ENCODE results near the gene INO80B.
A peak's percentile ranks its signal among the peaks of the same experiment; 100 is the strongest.

The INO80B gene

DNA sequence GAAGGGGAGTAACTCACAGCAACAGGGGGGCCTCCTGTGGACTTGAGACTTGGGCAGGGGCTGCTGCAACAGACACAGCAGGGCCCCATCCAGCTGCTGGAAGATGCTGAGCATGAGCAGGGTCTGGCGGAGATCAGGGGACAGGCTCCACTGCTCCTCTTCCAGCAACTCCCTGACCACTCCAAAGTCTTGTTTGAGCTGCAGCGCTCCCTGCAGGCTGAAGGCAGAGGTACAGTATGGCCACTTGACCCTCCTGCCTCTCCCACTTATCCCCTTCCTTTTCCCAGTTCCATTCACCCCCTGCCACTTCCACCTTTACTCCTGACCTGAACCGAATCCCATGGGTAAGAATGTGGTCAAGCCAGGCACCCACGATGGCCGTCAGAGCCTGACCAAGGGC lies 20.0 kb downstream of the INO80B start:
- no peak for TF ChIP-seq FOXP2 (optimal IDR thresholded peaks at IDR 0.05; ENCODE audit: borderline replicate concordance, extremely low read depth, extremely low read length, insufficient read depth)
- TF ChIP-seq, protein P1, sequence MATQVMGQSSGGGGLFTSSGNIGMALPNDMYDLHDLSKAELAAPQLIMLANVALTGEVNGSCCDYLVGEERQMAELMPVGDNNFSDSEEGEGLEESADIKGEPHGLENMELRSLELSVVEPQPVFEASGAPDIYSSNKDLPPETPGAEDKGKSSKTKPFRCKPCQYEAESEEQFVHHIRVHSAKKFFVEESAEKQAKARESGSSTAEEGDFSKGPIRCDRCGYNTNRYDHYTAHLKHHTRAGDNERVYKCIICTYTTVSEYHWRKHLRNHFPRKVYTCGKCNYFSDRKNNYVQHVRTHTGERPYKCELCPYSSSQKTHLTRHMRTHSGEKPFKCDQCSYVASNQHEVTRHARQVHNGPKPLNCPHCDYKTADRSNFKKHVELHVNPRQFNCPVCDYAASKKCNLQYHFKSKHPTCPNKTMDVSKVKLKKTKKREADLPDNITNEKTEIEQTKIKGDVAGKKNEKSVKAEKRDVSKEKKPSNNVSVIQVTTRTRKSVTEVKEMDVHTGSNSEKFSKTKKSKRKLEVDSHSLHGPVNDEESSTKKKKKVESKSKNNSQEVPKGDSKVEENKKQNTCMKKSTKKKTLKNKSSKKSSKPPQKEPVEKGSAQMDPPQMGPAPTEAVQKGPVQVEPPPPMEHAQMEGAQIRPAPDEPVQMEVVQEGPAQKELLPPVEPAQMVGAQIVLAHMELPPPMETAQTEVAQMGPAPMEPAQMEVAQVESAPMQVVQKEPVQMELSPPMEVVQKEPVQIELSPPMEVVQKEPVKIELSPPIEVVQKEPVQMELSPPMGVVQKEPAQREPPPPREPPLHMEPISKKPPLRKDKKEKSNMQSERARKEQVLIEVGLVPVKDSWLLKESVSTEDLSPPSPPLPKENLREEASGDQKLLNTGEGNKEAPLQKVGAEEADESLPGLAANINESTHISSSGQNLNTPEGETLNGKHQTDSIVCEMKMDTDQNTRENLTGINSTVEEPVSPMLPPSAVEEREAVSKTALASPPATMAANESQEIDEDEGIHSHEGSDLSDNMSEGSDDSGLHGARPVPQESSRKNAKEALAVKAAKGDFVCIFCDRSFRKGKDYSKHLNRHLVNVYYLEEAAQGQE (IDR thresholded peaks at IDR 0.05; ENCODE audit: insufficient read depth in 1 of 2, low read depth in 2 of 2, low read length in 2 of 2) = no peak
- TF ChIP-seq POLR2AphosphoS5 (IDR thresholded peaks at IDR 0.05; ENCODE audit: low read depth, low read length) = no peak
- no peak for TF ChIP-seq TAF1 (IDR thresholded peaks at IDR 0.05; ENCODE audit: borderline replicate concordance, insufficient read depth, low read length)
- TF ChIP-seq SIN3A (IDR thresholded peaks at IDR 0.05; ENCODE audit: borderline replicate concordance, insufficient read depth, low read length) = no peak

DNA sequence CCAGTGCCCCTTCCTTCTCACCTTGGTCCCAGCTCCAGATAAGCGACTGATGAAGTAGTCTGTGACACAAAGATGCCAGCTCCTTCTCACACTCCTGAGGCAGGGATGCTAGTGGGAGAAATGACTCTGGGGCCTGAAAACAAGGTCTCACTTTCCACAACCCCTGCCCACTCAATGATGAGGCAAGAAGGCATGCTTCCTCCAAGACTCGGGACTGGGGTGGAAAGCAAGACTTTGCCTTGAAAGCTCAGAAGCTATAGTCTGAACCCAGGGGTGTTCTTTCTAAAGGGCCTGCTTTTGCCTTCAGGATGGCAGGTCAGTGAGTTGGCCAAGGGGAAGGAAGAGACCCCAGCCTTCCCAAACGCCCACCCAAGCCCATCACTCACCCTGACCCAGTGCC lies 26.5 kb downstream of the INO80B start:
- TF ChIP-seq, protein P1 (IDR thresholded peaks at IDR 0.05; ENCODE audit: insufficient read depth in 1 of 2, low read depth in 2 of 2, low read length in 2 of 2) = no peak
- TF ChIP-seq TAF1 (IDR thresholded peaks at IDR 0.05; ENCODE audit: borderline replicate concordance, insufficient read depth, low read length) (no peak), POLR2AphosphoS5 (IDR thresholded peaks at IDR 0.05; ENCODE audit: low read depth, low read length) (no peak), FOXP2 (optimal IDR thresholded peaks at IDR 0.05; ENCODE audit: borderline replicate concordance, extremely low read depth, extremely low read length, insufficient read depth) (no peak), SIN3A (IDR thresholded peaks at IDR 0.05; ENCODE audit: borderline replicate concordance, insufficient read depth, low read length) (no peak)

DNA sequence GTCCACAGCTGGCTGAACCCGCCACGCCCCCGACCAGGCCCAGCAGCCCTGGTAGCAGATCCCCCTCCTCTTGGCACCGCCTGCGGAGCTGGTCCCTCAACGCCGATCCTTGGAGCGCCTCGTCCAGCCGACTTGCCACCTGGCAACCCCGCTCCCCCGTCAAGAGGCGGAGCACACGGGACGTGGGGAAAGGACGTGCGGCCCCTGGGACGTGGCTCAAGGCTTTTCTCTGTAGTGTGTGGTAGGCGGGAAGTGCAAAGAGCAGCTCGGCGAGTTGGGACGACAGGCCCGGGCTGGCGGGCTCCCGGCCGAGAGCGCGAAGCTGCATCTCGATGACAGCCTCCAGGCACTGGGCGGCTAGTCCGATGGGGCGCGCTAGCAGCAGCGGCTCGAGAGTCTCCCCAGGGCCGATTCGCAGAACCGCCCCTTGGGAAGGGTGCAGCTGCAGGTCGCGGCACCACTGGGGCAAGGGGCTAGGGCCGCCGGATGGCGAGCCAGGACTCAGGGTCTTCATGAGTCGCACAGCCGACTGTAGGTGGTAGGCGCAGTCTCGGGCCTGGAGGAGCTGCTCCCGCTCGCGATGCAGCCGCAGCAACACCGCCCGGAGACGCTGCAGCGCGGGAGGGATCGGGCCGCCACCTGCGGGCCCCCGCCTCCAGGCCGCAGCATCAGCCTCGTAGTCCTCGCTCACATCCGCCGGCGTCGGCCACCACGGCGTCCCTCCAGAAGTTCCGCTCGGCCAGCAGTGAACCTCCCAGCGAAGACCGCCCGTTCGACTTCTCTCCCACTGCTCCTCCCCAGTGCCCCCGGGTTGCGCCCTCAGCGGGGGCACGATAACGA lies 27.3 kb downstream of the INO80B start:
- no peak for TF ChIP-seq TAF1 (IDR thresholded peaks at IDR 0.05; ENCODE audit: borderline replicate concordance, insufficient read depth, low read length)
- TF ChIP-seq, protein P1 (IDR thresholded peaks at IDR 0.05; ENCODE audit: insufficient read depth in 1 of 2, low read depth in 2 of 2, low read length in 2 of 2) = no peak
- TF ChIP-seq SIN3A (IDR thresholded peaks at IDR 0.05; ENCODE audit: borderline replicate concordance, insufficient read depth, low read length) = no peak
- peak; percentile 0 for TF ChIP-seq FOXP2 (optimal IDR thresholded peaks at IDR 0.05; ENCODE audit: borderline replicate concordance, extremely low read depth, extremely low read length, insufficient read depth)
- no peak for TF ChIP-seq POLR2AphosphoS5 (IDR thresholded peaks at IDR 0.05; ENCODE audit: low read depth, low read length)

DNA sequence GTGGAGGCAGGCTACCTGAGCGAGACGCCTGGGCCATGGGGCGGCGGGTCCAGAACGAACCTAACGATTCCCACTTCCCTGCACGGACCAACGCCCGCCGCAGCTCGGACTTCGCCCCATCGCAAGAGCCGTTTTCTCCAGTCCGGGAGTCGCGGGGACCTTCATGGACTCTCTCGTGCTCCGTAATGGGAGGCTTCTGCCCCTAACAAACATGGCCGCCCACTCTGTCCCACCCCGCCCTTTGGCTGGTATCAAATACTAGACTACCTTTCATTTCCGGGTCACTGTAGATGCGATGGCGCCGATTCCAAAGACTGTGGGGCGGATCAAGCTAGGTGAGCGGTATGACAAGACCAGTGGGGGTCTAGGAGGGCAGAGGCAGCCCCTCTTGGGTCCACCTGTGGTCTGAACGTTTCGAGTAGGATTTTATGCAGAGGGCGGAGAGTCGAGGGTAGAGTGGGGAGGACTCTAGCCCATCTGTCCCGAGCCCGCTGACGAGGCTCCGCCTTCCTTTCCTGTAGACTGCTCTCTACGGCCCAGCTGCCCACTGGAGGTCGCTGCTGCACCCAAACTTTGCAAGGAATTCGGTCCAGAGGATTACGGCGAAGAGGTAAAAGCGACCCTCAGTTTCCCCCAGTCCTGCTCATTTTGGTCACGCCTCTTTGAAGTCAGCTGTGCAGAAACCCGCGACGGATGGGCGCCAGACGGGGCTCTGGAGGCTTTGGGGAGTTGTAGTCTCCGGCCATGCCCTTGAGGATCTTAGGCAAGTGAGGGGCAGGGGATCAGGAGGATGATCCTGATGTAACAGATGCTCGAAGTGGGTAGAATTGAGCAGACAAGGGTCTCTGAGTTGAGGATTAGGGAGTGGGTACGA lies 28.2 kb downstream of the INO80B start, which contains the start of the genes CCDC142 and TTC31:
CCDC142 (minus strand) TSS at position 198 of the 874 bp plus-strand sequence; CDS start at position 37, 161 bp downstream.
TTC31 (plus strand) TSS at position 281 of the 874 bp plus-strand sequence; CDS start at position 296, 15 bp downstream.
- 0 out of 2 replicates have a peak, but pooled peaks have one; percentile 59 for TF ChIP-seq SIN3A (IDR thresholded peaks at IDR 0.05; ENCODE audit: borderline replicate concordance, insufficient read depth, low read length)
- TF ChIP-seq, protein P1 (IDR thresholded peaks at IDR 0.05; ENCODE audit: insufficient read depth in 1 of 2, low read depth in 2 of 2, low read length in 2 of 2) = 0 out of 4 replicates have a peak, but pooled peaks of 1 of the 2 experiments have one; percentile 39
- peak; percentile 87 for TF ChIP-seq TAF1 (IDR thresholded peaks at IDR 0.05; ENCODE audit: borderline replicate concordance, insufficient read depth, low read length)
- TF ChIP-seq POLR2AphosphoS5 (IDR thresholded peaks at IDR 0.05; ENCODE audit: low read depth, low read length) = peak; percentile 90
- peak; percentile 72 for TF ChIP-seq FOXP2 (optimal IDR thresholded peaks at IDR 0.05; ENCODE audit: borderline replicate concordance, extremely low read depth, extremely low read length, insufficient read depth)

All from PFSK-1 (cell line).